SK-N-SH (cell line): ENCODE data around the gene LSS.

ENCODE experiments used
- EP300 ChIP-seq, 2 experiments: IDR thresholded peaks; 2 replicates each; pipeline versions ENCODE4 v1.4.0 to v1.6.1; 2012; ENCODE audit warnings: borderline replicate concordance in 1 of 2, low read depth in 1 of 2, low read length in 1 of 2
- GABPA ChIP-seq: IDR thresholded peaks from 2 replicates; pipeline ENCODE4 v1.4.0; 2012; ENCODE audit warnings: low read depth, mild to moderate bottlenecking
- POLR2AphosphoS5 ChIP-seq: IDR thresholded peaks from 2 replicates; pipeline ENCODE4 v1.6.1; 2012; ENCODE audit warnings: low read depth, low read length
- RFX5 ChIP-seq: IDR thresholded peaks from 2 replicates; pipeline ENCODE4 v1.6.1; 2012; ENCODE audit warnings: mild to moderate bottlenecking, improper control_type of control experiment, low read length
- TCF12 ChIP-seq: IDR thresholded peaks from 2 replicates; pipeline ENCODE4 v1.4.0; 2012
- USF2 ChIP-seq: fragments of 150-350 bp; IDR thresholded peaks from 2 replicates; pipeline ENCODE4 v1.6.1; 2017; ENCODE audit warnings: antibody characterized with exemption, low read length, low read depth, borderline replicate concordance
- TF ChIP-seq, protein P1 (sequence below): fragments of 200-600 bp; sonication (generic); IDR thresholded peaks from 2 replicates; pipeline ENCODE4 v1.6.1; 2017; ENCODE audit warnings: antibody characterized with exemption, mild to moderate bottlenecking, moderate library complexity

GRCh38 chr21:46203203-46203600 lies 25.4 kb downstream of the LSS start:
- TF ChIP-seq POLR2AphosphoS5 = no peak
- no peak for TF ChIP-seq EP300 (IDR thresholded peaks at IDR 0.05; ENCODE audit: borderline replicate concordance in 1 of 2, low read depth in 1 of 2, low read length in 1 of 2)
- TF ChIP-seq, protein P1, sequence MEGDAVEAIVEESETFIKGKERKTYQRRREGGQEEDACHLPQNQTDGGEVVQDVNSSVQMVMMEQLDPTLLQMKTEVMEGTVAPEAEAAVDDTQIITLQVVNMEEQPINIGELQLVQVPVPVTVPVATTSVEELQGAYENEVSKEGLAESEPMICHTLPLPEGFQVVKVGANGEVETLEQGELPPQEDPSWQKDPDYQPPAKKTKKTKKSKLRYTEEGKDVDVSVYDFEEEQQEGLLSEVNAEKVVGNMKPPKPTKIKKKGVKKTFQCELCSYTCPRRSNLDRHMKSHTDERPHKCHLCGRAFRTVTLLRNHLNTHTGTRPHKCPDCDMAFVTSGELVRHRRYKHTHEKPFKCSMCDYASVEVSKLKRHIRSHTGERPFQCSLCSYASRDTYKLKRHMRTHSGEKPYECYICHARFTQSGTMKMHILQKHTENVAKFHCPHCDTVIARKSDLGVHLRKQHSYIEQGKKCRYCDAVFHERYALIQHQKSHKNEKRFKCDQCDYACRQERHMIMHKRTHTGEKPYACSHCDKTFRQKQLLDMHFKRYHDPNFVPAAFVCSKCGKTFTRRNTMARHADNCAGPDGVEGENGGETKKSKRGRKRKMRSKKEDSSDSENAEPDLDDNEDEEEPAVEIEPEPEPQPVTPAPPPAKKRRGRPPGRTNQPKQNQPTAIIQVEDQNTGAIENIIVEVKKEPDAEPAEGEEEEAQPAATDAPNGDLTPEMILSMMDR = no peak
- no peak for TF ChIP-seq GABPA
- no peak for TF ChIP-seq USF2
- no peak for TF ChIP-seq RFX5
- no peak for TF ChIP-seq TCF12
